MM.1S (cell line): Measurements from ENCODE around the gene ZNHIT3.

ENCODE experiments used
- DNase-seq: peaks from one replicate; pipeline ENCODE4 v3.0.0-alpha.2; 2015
- H2AFZ ChIP-seq: fragments of 300-600 bp; sonication (generic); 2 replicates; pipeline ENCODE4 v1.6.0; 2016; ENCODE audit warnings: antibody characterized with exemption, low read length
- H3F3A ChIP-seq: fragments of 300-600 bp; sonication (generic); 2 replicates; pipeline ENCODE4 v1.6.1; 2016; ENCODE audit warnings: mild to moderate bottlenecking, antibody characterized with exemption, low read length, moderate library complexity, mixed read lengths; ENCODE audit not compliant: insufficient read depth
- H3K27ac ChIP-seq: fragments of 300-600 bp; sonication (generic); 2 replicates; pipeline ENCODE4 v1.5.1; 2016; ENCODE audit warnings: mild to moderate bottlenecking, low read length
- H3K27me3 ChIP-seq: fragments of 300-600 bp; sonication (generic); replicated peaks from 2 replicates; pipeline ENCODE4 v1.6.0; 2016; ENCODE audit warnings: low read length; ENCODE audit not compliant: insufficient read depth
- H3K36me3 ChIP-seq: fragments of 300-600 bp; sonication (generic); replicated peaks from 2 replicates; pipeline ENCODE4 v1.6.1; 2016; ENCODE audit warnings: mild to moderate bottlenecking, low read length, mixed read lengths; ENCODE audit not compliant: insufficient read depth
- H3K4me1 ChIP-seq: fragments of 300-600 bp; sonication (generic); 2 replicates; pipeline ENCODE4 v1.6.1; 2016; ENCODE audit warnings: low read length, mixed read lengths
- H3K4me2 ChIP-seq: fragments of 300-600 bp; sonication (generic); 2 replicates; pipeline ENCODE4 v1.6.0; 2016; ENCODE audit warnings: low read depth, low read length
- H3K4me3 ChIP-seq: fragments of 300-600 bp; sonication (generic); 2 replicates; pipeline ENCODE4 v1.5.1; 2016; ENCODE audit warnings: low read length, mixed read lengths
- H3K79me2 ChIP-seq: fragments of 300-600 bp; sonication (generic); 2 replicates; pipeline ENCODE4 v1.6.1; 2016; ENCODE audit warnings: mixed run types, low read length, mixed read lengths
- H3K9ac ChIP-seq: fragments of 300-600 bp; sonication (generic); 2 replicates; pipeline ENCODE4 v1.6.1; 2016; ENCODE audit warnings: low read length, mixed read lengths
- H3K9me2 ChIP-seq: fragments of 300-600 bp; sonication (generic); replicated peaks from 2 replicates; pipeline ENCODE4 v1.6.1; 2016; ENCODE audit warnings: mild to moderate bottlenecking, low read length, mixed read lengths; ENCODE audit not compliant: insufficient read depth
- H3K9me3 ChIP-seq: fragments of 300-600 bp; sonication (generic); replicated peaks from 2 replicates; pipeline ENCODE4 v1.6.1; 2016; ENCODE audit warnings: mild to moderate bottlenecking, low read length, mixed read lengths; ENCODE audit not compliant: insufficient read depth
- H4K20me1 ChIP-seq: fragments of 300-600 bp; sonication (generic); 2 replicates; pipeline ENCODE4 v1.6.1; 2016; ENCODE audit warnings: mild to moderate bottlenecking, low read length, moderate library complexity, mixed read lengths; ENCODE audit not compliant: insufficient read depth
- CTCF ChIP-seq: fragments of 300-600 bp; sonication (generic); IDR thresholded peaks from 2 replicates; pipeline ENCODE4 v1.5.1; 2016; ENCODE audit warnings: antibody characterized with exemption, low read length, mixed read lengths
- EZH2 ChIP-seq: fragments of 300-600 bp; sonication (generic); optimal IDR thresholded peaks from 2 replicates; pipeline ENCODE3; 2017; ENCODE audit warnings: low read depth, mild to moderate bottlenecking, antibody characterized with exemption, low read length, mixed read lengths
- EZH2phosphoT487 ChIP-seq: fragments of 300-600 bp; sonication (generic); IDR thresholded peaks from 2 replicates; pipeline ENCODE4 v1.6.1; 2018; ENCODE audit warnings: antibody characterized with exemption, low read length

Gene ZNHIT3

DNA sequence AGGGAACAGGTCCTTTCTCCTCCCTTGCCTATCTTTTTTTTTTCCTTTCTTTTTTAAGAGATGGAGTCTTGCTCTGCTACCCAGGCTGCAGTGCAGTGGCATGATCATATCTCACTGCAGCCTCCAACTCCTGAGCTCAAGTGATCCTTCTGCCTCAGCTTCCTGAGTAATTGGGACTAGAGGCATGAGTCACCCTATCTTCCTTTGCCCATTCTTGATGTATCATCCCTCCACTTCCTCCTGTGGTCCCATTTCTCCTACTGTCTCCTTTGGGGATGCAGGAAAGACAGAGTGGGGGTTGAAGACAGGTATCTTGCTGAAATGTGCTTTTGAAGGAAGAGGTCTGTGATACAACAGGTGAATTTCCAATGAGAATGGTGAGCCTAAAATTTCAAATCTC, 42.6 kb downstream of the ZNHIT3 start:
- TF ChIP-seq EZH2 (no peak), EZH2phosphoT487 (no peak), CTCF (no peak)
- Histone ChIP-seq H3K4me2 (no peak overlapping the region), H3K9ac (no peak overlapping the region), H3F3A (peaks cover 11% of the 10 kb centered on the region), H3K27me3 (no peaks in the 10 kb centered on the region), H3K4me3 (no peak overlapping the region), H3K4me1 (peaks cover 26% of the 10 kb centered on the region), H3K79me2 (peaks cover 29% of the 10 kb centered on the region), H3K9me2 (no peaks in the 10 kb centered on the region), H2AFZ (no peak overlapping the region), H3K27ac (no peak overlapping the region), H3K9me3 (no peaks in the 10 kb centered on the region), H4K20me1 (no peaks in the 10 kb centered on the region), H3K36me3 (peaks cover 23% of the 10 kb centered on the region)
- DNase-seq: no peak

- H3K4me2 ChIP-seq: no peak overlapping the region
- H3K79me2 ChIP-seq: peaks cover 52% of the 10 kb centered on the region
- no peaks in the 10 kb centered on the region for H3K9me3 ChIP-seq
- no peak for DNase-seq
- H3F3A ChIP-seq: peaks cover 9% of the 10 kb centered on the region; the same call in 1 of the 2 replicates
- no peaks in the 10 kb centered on the region for H3K9me2 ChIP-seq
- TF ChIP-seq EZH2phosphoT487 (no peak), EZH2 (no peak), CTCF (no peak)
- no peak overlapping the region for H3K27ac ChIP-seq
- no peak overlapping the region for H3K4me3 ChIP-seq
- H3K9ac ChIP-seq: no peak overlapping the region
- H3K27me3 ChIP-seq: no peaks in the 10 kb centered on the region
- peaks cover 9% of the 10 kb centered on the region for H3K36me3 ChIP-seq
- peaks cover 12% of the 10 kb centered on the region for H3K4me1 ChIP-seq
- H4K20me1 ChIP-seq: no peaks in the 10 kb centered on the region
- no peak overlapping the region for H2AFZ ChIP-seq
Observed at GRCh38 chr17:36532435-36532975, 46.0 kb downstream of the ZNHIT3 start.

GRCh38 chr17:36533935-36534839, 47.7 kb downstream of the ZNHIT3 start:
- no peaks in the 10 kb centered on the region for H3K9me2 ChIP-seq
- H3K9me3 ChIP-seq: no peaks in the 10 kb centered on the region
- H3K27me3 ChIP-seq: no peaks in the 10 kb centered on the region
- peaks cover 12% of the 10 kb centered on the region for H3K4me1 ChIP-seq
- peaks cover 12% of the 10 kb centered on the region; the same call in 1 of the 2 replicates for H3F3A ChIP-seq
- no peaks in the 10 kb centered on the region for H4K20me1 ChIP-seq
- peak; percentile 59 for DNase-seq
- peak overlapping the region; percentile 87 for H2AFZ ChIP-seq
- peak overlapping the region; percentile 98 for H3K27ac ChIP-seq
- peaks cover 48% of the 10 kb centered on the region for H3K79me2 ChIP-seq
- H3K4me3 ChIP-seq: peak overlapping the region; percentile 82
- TF ChIP-seq CTCF (peak; percentile 78), EZH2 (no peak)
- peak overlapping the region; percentile 93 for H3K4me2 ChIP-seq
- peaks cover 4% of the 10 kb centered on the region; the same call in 1 of the 2 replicates for H3K36me3 ChIP-seq
- peak overlapping the region; percentile 99 for H3K9ac ChIP-seq
